GM21619 (cell line): ENCODE results near the gene FGD4.
"Not testable (repeated sequence)": the region's sequence is repeated elsewhere in the genome, so short reads cannot be mapped to it uniquely, and the experiment has no call there.

Experiments used
- ATAC-seq: cut with Tn5 transposase; IDR thresholded peaks from one replicate; pipeline ENCODE4 v1.9.1; 2021; ENCODE audit not compliant: unreplicated experiment

FGD4 gene

DNA sequence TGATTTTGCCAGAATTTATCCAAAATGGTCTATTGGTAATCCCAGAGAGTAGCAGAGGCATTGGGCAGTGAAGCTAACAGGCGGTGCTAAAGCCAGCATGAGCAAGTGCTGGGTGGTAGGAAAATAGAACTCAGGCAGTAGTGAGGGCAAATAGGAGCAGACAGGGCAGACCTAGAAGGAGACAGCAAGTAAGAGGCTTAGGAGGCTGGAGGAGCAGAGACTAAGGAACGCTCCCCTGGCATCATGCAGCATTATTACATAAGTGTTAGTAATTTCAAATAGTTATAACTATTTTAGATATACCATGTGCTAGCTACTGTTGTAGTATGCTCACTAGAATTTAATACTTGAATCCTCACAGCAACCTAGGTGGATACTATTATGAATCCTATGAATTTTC lies 151.7 kb downstream of the FGD4 start:
- no peak for ATAC-seq

DNA sequence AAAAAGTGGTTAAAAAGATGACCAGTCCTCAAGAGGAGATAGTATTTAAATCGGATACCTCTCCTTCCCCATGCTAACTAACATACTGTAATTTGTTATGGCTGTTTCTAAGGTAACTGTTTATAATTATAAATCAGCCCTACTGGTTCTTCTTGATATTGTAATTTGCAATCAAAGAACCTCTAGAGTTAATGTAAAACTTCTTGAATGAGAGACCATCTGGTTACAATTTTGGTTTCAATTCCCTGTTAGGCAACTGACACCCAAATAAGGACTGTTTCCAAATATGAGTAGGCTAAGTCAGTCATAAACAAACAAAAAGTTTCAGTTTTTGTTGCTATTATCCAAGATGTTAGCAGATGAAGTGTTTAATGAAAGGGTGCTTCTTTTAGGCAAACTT lies 159.5 kb downstream of the FGD4 start:
- ATAC-seq = peak; percentile 98

DNA sequence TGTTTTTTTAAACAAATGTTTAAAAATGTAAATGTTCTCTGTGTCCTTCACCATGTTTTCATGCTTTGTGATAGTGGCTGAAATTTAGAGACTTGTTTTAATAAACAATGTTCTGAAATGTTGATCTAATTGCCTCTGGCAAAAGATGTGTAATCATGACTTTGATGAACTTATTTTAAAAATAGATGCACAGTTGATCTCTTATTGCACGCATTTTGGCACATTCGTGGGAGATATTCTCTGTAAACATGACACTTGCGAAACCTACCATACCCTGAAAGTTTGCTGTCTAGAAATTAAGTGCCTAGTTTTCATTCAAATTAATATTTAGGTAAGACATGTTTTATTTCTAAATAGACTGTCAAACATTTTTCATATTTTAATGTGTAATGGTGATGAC lies 160.1 kb downstream of the FGD4 start:
- no peak for ATAC-seq

DNA sequence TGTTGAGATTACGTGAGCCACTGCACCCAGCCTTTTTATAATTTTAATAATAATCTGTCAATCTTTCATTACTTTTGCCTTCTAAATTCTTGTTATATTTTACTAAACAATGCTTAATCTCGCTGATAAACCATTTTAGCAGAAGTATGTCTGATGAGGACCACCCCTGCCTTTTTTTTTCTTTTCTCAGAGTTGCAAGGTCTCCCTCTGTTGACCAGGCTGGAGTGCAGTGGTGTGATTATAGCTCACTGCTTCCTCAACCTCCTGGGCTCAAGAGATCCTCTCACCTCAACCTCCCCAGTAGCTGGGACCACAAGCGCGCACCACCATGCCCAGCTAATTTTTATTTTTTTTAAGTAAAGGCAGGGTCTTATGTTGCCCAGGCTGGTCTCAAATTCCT lies 161.2 kb downstream of the FGD4 start:
- ATAC-seq = no peak

DNA sequence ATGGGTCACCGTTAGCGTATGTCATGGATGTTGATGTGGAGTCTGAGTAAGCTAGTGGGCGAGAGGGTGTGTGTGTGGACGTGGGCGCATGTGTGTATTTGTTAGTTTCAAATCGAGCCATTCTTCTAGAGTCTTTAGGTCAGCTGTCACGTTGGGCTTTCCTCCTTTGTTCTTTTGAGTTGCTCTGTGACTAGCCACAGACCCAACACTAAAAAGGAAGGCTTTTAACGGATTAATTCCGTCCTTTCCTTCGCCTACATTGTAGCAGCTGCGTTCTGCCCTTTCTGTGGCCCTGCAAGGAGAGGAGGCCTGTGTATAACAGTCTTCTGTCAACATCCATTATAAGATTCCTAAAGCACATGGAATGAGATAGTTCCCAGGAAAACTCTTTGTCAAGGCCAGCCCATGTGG lies 162.6 kb downstream of the FGD4 start:
- no peak for ATAC-seq

DNA sequence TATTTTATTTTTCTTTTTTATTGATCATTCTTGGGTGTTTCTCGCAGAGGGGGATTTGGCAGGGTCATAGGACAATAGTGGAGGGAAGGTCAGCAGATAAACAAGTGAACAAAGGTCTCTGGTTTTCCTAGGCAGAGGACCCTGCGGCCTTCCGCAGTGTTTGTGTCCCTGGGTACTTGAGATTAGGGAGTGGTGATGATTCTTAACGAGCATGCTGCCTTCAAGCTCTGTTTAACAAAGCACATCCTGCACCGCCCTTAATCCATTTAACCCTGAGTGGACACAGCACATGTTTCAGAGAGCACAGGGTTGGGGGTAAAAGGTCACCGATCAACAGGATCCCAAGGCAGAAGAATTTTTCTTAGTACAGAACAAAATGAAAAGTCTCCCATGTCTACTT lies 163.1 kb downstream of the FGD4 start:
- not testable (repeated sequence) for ATAC-seq

DNA sequence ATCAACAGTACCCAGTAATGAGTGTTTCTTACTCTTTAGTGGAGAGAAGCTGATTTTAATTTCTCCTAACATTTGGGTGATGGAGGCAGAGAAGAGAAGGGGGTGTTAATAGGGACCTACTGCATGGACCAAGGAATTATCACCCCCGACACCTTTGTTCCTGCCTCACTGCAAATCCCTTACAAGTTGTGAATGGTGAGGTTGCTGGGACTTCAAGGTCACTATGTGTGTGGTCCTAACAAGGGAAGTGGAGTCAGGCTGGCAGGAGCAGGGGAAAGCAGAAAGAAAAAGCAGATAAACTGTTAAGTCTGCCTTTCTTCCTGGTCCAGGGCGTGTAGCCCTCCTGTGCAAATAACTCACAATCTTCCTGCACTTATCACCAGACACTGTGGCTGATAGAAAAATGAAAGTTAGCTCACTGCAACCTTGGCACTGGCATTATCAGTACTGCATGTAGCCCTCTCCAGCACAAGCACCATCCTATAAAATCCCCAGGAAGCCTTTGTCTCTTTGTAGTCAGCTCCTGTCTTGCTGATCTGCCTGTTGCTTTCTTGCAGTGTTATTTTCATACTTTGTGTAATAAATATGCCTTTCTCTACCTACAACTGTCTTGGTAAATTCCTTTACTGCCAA lies 167.4 kb downstream of the FGD4 start:
- ATAC-seq = no peak

DNA sequence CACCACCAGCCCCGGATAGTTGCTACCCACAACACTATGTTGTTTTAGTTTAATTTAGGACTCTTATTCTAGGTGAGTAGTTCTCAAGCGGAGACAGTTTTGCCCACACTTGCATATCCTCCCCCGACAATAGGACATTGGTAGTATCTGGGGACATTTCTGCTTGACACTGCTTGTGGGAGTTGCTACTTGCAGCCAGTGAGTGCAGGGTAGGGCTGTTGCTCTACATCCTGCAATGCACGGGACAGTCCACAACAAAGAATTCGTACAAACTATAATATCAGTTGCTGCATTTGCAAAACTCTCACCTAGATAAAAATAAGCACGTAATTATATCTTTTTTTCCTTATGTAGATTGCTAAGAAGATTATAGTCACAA lies 167.9 kb downstream of the FGD4 start:
- no peak for ATAC-seq

DNA sequence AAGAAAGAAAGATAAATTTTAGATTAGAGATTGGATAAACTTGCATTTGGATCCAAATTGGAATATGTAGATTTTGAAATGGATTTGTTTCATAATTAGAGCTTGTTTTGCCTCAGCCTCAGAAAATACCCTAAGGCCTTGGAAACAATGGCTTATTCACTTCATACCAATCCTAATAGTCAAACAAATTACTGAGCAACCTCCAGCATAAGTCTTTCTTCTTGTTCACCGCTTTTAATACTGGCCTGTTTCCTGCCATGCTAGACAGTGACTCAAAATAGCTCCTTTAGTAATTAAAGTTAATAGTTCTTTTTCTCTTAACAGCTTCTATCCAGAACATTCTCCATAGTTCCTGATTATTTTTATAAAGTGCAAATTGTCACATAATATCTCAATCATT lies 168.9 kb downstream of the FGD4 start:
- no peak for ATAC-seq

DNA sequence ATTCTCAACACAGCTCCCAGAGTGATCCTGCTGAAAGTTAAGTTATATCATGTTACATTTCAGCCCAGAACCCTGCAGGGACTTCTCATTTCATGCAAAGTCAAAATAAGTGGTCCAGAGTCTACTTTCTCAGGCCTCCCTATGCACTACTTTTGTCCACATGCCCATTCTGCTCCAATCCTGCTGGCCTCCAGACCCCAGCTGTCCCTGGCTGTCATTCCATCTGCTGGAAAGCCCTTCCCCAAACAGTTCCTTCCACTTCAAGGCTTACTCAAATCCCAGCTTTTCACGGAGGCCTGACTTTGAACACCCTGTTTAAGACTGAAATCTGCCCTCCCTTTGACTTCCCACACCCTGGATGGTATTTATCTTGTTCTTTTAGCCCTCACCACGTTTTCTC lies 169.9 kb downstream of the FGD4 start:
- ATAC-seq = no peak

DNA sequence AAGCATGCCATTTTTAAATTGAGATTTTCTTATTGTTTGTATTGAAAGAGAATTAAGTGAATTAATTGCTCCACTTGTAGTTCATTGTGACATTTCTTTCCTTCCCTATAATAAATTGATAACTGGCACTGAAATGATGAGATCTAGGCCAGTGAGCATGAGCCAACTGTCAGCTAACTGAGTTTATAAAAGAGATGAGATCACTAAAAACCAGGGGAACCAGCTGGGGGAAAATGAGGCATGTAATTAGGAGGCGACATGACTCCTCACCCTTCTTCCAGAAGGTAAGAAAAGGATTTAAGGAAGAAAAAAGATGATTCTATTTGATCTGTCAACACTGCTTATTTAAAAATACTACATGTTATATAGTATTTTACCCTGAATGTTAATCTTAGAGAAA lies 175.2 kb downstream of the FGD4 start:
- no peak for ATAC-seq

DNA sequence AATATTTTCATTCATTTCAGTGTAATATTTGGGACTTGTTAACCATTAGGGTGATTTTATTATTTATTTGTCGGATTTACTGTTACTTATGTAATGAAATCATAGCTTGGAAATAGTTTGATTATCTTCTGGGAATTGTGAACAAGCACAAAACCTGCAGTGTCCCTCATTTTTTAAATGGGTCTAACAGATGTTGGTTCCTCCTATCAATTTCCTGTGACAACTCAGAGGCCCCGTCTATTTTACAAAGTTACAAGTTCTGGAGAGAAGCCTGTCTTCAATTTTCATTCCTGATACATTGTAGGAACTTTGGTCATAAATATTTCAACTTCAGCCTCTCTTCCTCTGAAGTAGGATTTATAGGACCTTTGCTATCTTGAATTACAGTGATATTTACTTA lies 178.0 kb downstream of the FGD4 start:
- ATAC-seq = no peak

DNA sequence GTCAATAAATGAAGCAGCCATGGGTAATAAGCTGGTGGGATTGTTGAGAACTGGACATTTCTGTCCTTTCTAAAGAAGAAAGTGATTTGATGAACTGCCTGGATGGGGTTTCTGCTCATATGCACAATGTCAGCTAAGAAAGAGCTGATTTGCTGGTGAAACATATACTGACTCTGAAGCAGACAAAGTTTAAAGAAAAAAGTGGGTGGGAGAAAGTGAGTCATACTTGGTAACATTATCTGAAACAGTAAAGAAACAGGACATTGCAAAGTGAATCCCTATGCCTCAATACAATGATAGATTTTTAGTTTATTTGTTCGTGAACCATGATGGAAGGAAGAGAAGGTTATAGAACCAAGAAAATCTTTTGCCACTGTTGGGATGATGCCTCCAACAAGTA lies 184.2 kb downstream of the FGD4 start:
- no peak for ATAC-seq

DNA sequence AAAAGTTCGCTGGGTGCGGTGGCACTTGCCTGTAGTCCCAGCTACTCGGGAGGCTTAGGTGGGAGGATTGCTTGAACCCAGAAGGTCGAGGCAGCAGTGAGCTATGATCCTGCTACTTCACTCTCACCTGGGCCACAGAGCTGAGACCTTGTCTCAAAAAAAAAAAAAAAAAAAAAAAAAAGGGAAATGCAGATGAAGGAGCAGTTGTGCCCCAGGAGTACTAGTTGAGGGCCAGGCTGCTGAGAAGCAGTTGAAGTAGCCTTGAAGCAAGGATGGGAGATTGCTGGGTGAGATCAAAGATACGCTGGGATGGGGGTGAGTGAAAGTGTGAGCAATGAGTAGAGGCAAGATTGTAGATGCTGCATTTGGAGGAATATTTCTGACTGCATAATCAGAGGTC lies 186.3 kb downstream of the FGD4 start:
- ATAC-seq = no peak

DNA sequence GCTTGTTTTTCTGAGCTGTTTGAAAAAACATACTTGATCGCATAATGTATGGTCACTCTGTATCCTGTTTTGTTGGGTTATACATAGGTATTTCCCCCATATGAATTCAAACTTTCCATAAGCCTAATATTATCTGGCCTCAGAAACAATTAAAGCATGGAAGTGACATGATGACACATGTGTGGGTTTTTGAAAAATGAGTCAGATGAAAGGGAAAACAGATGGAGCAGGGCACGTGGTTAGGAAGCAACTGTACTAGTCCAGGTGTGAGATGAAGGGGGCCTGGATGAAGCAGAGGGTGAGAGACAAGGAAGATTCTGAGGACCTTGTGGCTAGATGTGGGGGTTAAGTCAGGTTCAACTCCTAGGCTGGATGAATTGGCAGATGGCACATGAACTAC lies 187.0 kb downstream of the FGD4 start:
- no peak for ATAC-seq

DNA sequence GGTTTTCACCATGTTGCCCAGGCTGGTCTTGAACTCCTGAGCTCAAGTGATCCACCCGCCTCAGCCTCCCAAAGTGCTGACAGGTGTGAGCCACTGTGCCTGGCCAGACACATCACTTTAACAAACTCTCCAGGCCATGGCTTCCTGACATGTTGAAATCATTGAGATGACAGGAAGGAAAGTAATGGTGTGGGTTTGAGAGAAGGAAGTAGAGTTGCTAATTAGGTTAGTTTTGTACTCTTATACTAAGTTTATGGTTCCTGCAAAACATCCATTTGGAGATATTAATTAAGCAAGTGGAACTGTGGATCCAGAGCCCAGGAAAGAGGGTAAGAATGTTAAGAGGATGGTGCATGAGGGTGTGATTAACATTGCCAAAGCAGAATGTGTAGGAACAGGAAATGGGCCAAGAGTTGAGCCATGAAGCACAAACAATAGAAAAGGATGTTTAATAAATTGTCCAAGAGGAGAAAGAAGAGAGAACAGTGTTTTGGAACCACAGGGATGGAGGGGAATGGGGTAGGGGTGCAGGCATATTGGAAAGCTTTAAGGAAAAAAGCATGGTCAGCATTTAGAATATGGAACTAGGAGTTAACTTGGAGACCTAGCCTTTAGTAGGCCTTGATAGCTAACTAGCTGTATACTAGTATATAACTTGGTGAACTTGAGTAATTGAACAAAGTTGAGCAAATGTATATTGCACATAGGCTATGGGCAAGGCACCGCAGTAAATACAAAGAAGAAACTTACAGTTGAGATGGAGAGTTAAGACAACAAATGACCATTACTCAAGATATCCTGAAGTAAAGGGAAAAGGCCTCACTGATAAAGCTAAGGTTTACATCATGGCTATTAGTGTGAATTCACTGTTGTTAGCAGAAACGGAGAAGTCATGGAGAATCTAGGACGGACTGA lies 188.5 kb downstream of the FGD4 start:
- no peak for ATAC-seq

DNA sequence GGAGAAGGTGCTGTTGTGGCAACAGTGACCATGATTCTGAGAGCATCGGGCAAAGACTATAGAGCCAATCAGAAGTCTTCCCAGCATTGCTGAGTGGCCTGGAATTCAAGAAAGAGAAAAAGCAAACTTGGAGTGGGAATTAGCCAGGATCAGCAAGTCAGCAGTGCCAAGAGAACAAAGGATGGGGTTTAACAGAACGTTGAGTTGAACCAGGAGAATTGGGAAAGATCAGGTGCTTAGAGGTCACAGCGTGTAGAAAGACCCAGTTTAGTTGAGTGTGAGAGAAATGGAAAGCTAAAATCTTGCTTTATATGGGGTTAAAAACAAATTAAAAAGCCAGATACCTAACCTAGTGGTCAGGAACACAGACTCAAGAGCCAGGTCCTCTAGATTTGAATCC lies 189.2 kb downstream of the FGD4 start:
- no peak for ATAC-seq

DNA sequence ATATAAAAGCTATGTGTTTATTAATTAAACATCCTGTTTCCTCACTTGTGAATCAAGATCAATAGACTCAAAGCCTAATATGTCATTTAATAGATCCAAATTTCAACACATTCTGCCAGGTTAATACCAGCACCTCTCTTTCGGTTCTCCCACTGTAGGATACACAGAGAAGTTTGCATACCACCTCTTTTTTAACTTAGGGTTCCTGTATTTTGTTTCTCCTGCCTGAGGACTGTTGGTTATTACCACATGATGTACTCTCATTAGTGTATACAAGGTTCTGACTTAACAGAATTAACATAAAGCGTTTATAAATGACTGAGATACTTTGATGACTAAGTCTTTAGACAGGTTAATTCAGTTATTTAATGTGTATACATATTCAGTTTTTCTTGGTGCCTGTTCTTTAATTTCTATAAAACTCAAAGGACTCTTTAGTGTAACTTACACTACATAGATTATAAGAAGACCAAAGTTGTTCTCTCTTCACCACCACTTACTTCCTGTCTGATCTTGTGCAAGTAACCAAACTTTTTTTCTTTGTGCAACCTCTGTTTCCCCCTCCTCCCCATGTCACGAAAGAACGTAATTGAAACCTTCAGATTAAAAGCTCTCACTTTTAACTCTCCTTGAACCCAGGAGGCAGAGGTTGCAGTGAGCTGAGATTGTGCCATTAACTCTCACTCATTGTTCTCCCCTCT lies 190.0 kb downstream of the FGD4 start:
- ATAC-seq = no peak

DNA sequence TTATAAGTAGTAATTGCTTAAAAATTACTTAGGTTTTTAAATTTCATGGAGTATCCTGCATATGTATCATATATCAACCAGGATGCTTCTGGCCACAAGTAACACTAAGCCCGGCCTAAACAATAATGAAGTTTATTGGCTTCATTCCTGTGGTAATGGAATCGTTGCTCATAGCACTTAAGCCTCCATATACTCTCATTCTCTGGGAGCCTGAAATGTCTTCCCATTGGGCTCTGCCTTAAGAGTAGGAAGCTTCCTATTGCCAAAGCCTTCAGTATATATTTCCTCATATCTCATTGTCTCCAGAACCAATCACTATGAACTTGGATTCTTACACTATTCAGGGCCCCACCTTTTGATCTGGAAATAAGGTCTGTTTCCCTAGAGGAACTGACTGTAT lies 195.9 kb downstream of the FGD4 start:
- ATAC-seq = no peak

DNA sequence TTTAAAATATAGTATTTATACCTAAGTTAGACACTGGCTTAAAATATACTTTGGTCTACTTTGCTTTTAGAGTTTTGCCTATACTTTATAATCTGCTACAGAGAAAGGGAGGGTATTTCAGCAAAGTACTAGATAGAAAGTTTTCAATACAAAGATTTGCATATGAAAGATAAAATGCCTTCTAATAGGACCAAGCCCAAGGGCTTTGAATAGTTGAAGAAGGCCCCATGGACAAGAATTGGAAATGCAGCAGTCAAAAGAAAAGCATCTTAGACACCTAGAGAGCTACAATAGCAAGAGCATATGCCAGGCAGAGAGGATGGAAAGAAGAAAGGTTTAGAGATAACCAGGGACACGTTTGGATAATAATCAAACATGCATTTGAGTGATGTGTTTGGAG lies 196.7 kb downstream of the FGD4 start:
- no peak for ATAC-seq

DNA sequence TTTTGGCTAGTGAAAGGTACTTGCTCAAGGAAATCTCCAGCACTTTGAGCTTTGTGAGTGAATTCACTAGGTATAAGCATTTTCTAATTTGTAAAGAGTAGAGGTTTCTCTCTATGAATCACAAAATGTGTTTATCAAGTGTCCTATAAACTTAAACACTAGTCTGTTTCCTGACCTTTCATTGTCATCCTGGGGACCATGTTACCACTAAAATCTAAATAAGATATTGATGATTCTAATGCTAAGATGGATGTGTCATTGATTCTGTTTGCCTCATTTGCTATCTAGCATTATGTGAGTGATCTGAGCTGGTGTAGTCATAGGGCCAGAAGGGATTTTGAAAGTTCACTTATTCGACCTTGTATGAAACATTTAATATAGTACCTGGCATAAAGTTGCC lies 199.3 kb downstream of the FGD4 start:
- no peak for ATAC-seq

DNA sequence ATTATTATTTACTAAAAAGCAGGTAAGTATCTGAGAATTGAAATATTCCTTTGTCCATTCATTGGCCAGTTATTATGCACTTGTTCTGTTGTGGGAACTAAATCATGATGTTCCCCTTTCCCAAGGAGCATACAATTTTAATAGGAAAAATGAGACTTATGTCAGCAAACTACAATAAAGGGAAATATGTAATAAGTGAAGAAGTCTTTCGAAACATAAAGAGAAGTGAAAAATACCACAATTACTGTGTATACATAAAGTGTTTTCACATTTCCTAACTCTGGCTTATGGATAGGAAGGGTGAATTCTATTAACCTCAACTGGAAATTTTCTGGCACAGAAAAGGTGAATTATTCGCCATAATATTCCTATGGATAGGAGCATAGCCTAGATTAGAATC lies 201.3 kb downstream of the FGD4 start:
- no peak for ATAC-seq
